Measurements from ENCODE around the gene GPR153.
"Not testable (repeated sequence)": the region's sequence is repeated elsewhere in the genome, so short reads cannot be mapped to it uniquely, and the experiment has no call there.

Gene GPR153

GRCh38 chr1:6233376-6233775 lies 27.5 kb downstream of the GPR153 start:
- DNase-seq (ENCODE audit: low read depth): no peak

DNA sequence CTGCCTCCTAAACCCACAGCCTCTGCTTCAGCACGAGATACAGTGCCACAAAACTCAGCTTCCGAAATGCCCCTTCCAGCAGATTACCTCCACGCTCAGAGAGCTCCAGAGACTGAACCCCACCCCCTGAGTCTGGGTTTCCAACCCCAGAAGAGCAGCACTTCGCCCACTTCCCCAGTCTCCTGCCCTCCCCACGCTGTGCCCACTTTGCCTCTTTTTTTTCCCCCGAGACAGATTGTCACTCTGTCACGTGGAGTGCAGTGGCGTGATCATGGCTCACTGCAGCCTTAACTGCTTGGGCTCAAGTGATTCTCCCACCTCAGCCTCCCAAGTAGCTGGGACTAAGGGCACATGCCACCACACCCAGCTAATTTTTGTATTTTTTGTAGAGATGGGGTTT lies 35.2 kb downstream of the GPR153 start:
- no peak for DNase-seq (ENCODE audit: low read depth)

GRCh38 chr1:6224718-6225117 lies 36.2 kb downstream of the GPR153 start:
- DNase-seq (ENCODE audit: low read depth): no peak

- no peak for DNase-seq (ENCODE audit: low read depth)
Measured at GRCh38 chr1:6223617-6224016, 37.3 kb downstream of the GPR153 start.

- DNase-seq (ENCODE audit: low read depth): no peak
Measured at GRCh38 chr1:6222636-6223035, 38.3 kb downstream of the GPR153 start.

- DNase-seq (ENCODE audit: low read depth): no peak
Measured at GRCh38 chr1:6221210-6221784, 39.6 kb downstream of the GPR153 start.

- DNase-seq (ENCODE audit: low read depth): no peak
Measured at GRCh38 chr1:6220236-6220635, 40.7 kb downstream of the GPR153 start.

- not testable (repeated sequence) for DNase-seq (ENCODE audit: low read depth)
Measured at GRCh38 chr1:6219641-6220040, 41.3 kb downstream of the GPR153 start.

DNA sequence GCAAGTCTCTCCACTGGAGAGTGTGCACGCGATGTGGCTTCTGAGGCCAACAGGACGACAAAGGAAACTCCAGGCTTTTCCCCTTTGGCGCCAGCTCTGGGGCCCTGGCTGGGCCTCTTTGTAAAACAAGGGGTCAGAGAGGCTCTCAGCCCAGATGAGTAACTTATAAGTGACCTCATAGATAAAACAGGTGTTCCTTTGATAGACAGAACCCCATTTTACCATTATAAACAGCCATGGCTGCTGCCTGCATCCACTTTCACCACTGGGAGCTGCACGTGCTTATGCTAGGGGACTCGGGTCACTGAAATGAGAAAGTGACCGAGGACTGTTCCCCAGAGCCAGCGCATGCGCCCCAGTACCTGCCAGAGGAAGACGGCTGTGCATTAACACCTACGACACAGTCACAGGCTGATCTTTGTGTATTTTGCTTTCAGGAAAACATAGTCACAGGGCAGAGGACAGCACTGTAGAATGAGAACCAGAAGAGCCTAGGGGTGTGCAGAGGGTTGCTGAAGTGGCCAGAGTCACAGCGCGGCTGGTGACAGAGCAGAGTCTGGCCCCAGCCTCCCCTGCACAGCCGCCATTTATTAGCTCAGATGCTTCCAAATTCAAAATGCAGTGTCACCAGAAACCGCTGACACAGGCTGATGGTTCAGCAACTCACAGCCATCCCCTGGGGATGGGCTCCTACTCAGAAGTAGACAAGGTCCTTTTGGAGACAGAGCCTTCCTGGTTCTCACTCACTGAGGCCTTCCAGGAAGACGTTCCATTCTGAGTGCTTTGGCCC lies 42.3 kb downstream of the GPR153 start:
- DNase-seq (ENCODE audit: low read depth): no peak

DNA sequence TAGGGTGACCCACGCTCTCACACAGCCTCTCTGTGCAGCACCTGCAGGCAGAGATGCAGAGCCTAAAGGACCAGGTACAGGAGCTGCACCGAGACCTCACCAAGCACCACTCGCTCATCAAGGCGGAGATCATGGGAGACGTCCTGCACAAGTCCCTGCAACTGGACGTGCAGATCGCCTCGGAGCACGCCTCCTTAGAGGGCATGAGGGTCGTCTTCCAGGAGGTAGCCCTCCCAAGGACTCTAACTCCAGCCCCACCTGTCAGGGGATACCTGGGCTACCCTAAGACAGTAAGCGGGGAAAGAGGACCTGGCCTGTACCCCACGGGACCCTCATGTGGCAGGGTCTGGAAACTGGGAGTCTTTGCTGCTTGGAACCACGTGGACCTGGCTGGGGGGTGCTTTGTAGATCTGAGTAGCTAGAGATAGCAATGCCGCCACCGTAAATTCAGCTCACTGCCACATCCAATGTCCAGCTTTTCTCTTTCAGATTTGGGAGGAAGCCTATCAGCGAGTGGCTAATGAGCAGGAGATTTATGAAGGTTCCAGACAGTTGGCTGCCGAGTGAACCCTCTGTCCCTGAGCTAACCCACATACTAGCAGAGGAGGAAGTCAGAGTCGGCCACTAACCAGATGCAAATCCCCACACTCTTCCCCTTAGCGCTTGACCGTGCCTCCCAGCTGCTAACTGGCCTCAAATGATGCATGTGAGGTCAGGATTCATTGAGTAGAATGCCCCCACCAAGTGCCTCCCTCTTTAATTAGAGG lies 48.5 kb downstream of the GPR153 start:
- no peak for DNase-seq (ENCODE audit: low read depth)

DNA sequence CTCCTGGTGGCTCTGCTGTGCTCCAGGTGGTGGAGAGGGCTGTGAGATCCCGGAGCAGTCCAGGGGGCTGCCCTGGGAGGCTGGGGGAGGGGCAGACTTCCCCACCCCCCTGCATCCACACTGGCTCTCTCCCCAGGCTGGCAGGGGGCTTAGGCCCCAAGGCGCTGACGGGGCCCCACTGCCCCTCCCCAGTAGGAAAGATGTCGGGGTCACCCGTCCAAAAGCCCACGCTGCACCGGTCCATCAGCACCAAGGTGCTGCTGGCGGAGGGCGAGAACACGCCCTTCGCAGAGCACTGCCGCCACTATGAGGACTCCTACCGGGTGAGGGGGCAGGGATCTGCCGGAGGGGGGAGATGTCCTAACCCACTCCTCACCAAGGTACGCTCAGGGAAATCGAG lies 49.2 kb downstream of the GPR153 start:
- DNase-seq (ENCODE audit: low read depth): no peak

GRCh38 chr1:6210591-6211355 lies 50.1 kb downstream of the GPR153 start:
- no peak for DNase-seq (ENCODE audit: low read depth)

- DNase-seq (ENCODE audit: low read depth): no peak
Measured at GRCh38 chr1:6209661-6210580, 51.0 kb downstream of the GPR153 start.

GRCh38 chr1:6208723-6209660 lies 51.9 kb downstream of the GPR153 start:
- no peak for DNase-seq (ENCODE audit: low read depth)

GRCh38 chr1:6207921-6208320 lies 53.0 kb downstream of the GPR153 start:
- no peak for DNase-seq (ENCODE audit: low read depth)

DNA sequence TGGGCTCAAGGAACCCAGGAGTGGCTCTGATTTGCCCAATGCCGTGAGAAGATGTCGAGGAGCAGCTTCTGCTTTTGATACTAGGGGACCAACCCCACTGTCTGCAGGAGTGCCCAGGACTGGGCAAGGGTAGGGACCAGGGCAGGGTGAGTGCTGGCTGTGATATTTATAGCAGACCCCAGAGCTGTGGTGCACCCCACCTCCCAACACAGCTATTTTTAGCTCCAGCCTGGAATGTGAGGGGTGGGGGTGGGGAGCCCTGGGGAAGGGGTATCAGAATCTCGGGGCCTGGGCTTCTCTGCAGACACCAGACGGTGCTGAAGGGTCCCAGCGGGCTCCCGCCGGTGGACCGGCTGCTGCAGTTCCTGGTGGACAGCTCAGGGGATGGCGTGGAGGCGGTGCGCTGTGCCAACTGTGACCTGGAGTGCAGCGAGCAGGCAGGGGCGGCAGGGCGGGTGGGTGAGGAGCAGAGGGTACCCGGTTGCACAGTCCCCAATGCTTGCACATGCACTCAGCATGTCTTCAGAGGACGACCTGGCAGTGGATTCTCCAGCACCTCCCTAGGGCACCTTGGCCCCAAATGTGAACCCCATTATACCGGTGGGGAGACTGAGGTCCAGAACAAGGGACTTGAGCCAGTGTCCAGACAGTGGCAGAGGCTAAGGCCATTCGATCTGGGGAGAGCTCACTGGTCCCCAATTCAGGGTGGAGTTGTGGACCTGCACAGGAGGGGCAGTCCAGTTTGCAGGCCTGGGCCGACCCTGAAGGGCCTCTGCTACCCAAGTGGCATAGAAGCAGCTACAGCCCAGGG lies 53.6 kb downstream of the GPR153 start:
- DNase-seq (ENCODE audit: low read depth): no peak

- DNase-seq (ENCODE audit: low read depth): no peak
Measured at GRCh38 chr1:6206520-6206855, 54.4 kb downstream of the GPR153 start.

DNA sequence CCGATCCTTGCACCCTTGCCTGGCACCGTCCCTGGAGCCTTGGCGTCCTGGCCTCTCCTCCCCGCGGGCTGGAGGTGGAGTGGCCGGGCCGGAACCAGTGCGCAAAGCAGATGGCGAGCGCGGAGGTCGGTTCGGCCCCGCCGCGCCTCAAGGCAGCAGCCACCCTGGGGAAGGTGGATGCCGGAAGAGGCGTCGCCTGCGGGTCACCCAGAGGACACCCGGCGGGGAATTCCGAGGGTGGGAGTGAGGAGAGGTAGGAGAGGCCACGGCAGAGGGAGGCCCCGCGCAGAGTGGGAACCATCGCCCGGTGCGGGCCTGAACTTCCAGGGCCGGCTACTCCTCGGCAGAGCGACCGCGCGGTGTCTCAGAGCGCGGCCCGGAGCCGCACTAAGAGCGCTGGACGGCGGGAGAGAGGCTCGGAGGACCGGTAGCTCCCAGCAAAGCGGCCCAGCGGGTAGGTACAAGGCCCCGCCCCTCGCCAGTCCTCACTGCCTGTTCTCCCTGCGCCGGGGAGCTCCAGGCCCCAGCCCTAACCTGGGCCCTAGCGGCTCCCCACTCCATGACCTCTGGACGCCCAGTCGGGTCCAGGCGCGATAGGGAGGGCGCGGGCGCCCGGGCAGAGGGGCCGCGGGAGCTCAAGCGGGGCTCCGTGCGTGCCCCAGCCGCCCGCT lies 54.9 kb downstream of the GPR153 start, which contains the start of gene RNF207:
Gene RNF207, plus strand, starts transcription at position 271 of the 671 bp plus-strand sequence. CDS start 417 bp downstream, outside the sequence.
- DNase-seq (ENCODE audit: low read depth): no peak

DNA sequence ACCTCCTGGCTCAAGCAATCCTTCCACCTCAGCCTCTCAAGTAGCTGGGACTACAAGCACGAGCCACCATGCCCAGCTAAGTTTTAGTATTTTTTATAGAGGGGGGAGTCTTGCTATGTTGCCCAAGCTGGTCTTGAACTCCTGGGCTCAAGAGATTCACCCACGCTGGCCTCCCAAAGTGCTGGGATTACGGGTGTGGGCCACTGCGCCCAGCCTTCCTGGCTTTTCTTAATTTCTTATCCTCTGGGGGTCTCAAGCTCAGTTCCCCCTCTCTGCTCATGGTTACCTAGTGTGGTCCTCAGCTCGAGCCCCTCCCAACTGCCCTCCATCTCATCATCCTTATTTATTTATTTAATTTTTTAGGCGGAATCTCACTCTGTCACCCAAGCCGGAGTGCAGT lies 58.6 kb downstream of the GPR153 start:
- no peak for DNase-seq (ENCODE audit: low read depth)
